DLD1 (cell line): ENCODE results near the gene SRP68.

Experiments used
- in situ Hi-C: cut with HindIII; loops from 2 replicates; pipeline ENCODE4 v1.10.0; 2017; ENCODE audit warnings: low sequenced_read_pairs

The SRP68 gene

GRCh38 chr17:76000755-76001521 is 71.4 kb downstream of the SRP68 start, which contains the start of gene CDK3:
TSS of gene CDK3 (plus strand) at chr17:76000855. CDS start at chr17:76001426, 571 bp downstream.
- in situ Hi-C loops, result no loop called here

- in situ Hi-C loops, result no loop called here
Measured at GRCh38 chr17:76000016-76000754, 72.1 kb downstream of the SRP68 start.

- in situ Hi-C loops, result no loop called here
Measured at GRCh38 chr17:75998327-75998795, 74.0 kb downstream of the SRP68 start.

- in situ Hi-C loops, result no loop called here
Measured at GRCh38 chr17:75996665-75997590, 75.4 kb downstream of the SRP68 start.

GRCh38 chr17:75995385-75995925 is 76.9 kb downstream of the SRP68 start:
- in situ Hi-C loops, result no loop called here

GRCh38 chr17:75994802-75995370 is 77.4 kb downstream of the SRP68 start:
- in situ Hi-C loops, result no loop called here

GRCh38 chr17:75991396-75991795 is 80.9 kb downstream of the SRP68 start:
- in situ Hi-C loops, result no loop called here
